HepG2 (cell line): ENCODE results near the gene ZNF443. TPM values are rescaled to one million over a fixed set of nuclear protein-coding genes. Genes with fewer than 3 reads are reported as not detected.

Source experiments
- BATF2 ChIP-seq: sonication (generic); formaldehyde crosslinking; IDR thresholded peaks from 2 replicates; pipeline ENCODE4 v1.8.0; 2022; ENCODE audit warnings: mild to moderate bottlenecking, missing genetic modification reagents, moderate library complexity
- BRCA1 ChIP-seq: sonication (generic); formaldehyde crosslinking; IDR thresholded peaks from 2 replicates; pipeline ENCODE4 v1.4.0; 2020; ENCODE audit warnings: missing genetic modification reagents
- CBX5 ChIP-seq: sonication (generic); formaldehyde crosslinking; IDR thresholded peaks from 2 replicates; pipeline ENCODE4 v1.4.0; 2020; ENCODE audit warnings: missing genetic modification reagents, borderline replicate concordance
- DR1 ChIP-seq: sonication (generic); formaldehyde crosslinking; IDR thresholded peaks from 2 replicates; pipeline ENCODE4 v1.8.0; 2021; ENCODE audit warnings: mild to moderate bottlenecking, missing genetic modification reagents, inconsistent platforms
- FOSL2 ChIP-seq: sonication (generic); formaldehyde crosslinking; IDR thresholded peaks from 2 replicates; pipeline ENCODE4 v1.4.0; 2020; ENCODE audit warnings: missing genetic modification reagents
- FOXM1 ChIP-seq: sonication (generic); formaldehyde crosslinking; IDR thresholded peaks from 2 replicates; pipeline ENCODE4 v1.5.0; 2020; ENCODE audit warnings: missing genetic modification reagents
- GMEB2 ChIP-seq: IDR thresholded peaks from 2 replicates; pipeline ENCODE4 v1.6.1; 2016; ENCODE audit warnings: missing biosample characterization, missing genetic modification reagents, low read depth
- HDAC1 ChIP-seq: sonication (generic); formaldehyde crosslinking; IDR thresholded peaks from 2 replicates; pipeline ENCODE4 v1.5.1; 2020; ENCODE audit warnings: mild to moderate bottlenecking, missing genetic modification reagents
- HNRNPUL1 ChIP-seq: fragments of 200-400 bp; formaldehyde crosslinking; IDR thresholded peaks from 2 replicates; pipeline ENCODE4 v1.6.1; 2017; ENCODE audit warnings: low read depth, mild to moderate bottlenecking, low read length, moderate library complexity
- KDM6A ChIP-seq: IDR thresholded peaks from 2 replicates; pipeline ENCODE4 v1.6.1; 2016; ENCODE audit warnings: low read depth
- NFE2L1 ChIP-seq: sonication (generic); formaldehyde crosslinking; IDR thresholded peaks from 2 replicates; pipeline ENCODE4 v1.4.0; 2020; ENCODE audit warnings: missing genetic modification reagents, mild to moderate bottlenecking, borderline replicate concordance
- NFIC ChIP-seq: IDR thresholded peaks from 2 replicates; pipeline ENCODE4 v1.6.1; 2012; ENCODE audit warnings: mild to moderate bottlenecking, low read length, inconsistent platforms
- NPAS2 ChIP-seq: sonication (generic); formaldehyde crosslinking; IDR thresholded peaks from 2 replicates; pipeline ENCODE4 v1.8.0; 2022; ENCODE audit warnings: mild to moderate bottlenecking, missing genetic modification reagents, borderline replicate concordance
- NRL ChIP-seq: sonication (generic); formaldehyde crosslinking; IDR thresholded peaks from 2 replicates; pipeline ENCODE4 v1.5.0; 2020; ENCODE audit warnings: missing genetic modification reagents, mild to moderate bottlenecking, moderate library complexity, borderline replicate concordance
- PHF20 ChIP-seq: sonication (generic); formaldehyde crosslinking; IDR thresholded peaks from 2 replicates; pipeline ENCODE4 v1.5.0; 2020; ENCODE audit warnings: mild to moderate bottlenecking, missing genetic modification reagents
- PHF21A ChIP-seq: sonication (generic); formaldehyde crosslinking; IDR thresholded peaks from 2 replicates; pipeline ENCODE4 v1.5.0; 2020; ENCODE audit warnings: mild to moderate bottlenecking, missing genetic modification reagents
- RELA ChIP-seq: sonication (generic); formaldehyde crosslinking; IDR thresholded peaks from 2 replicates; pipeline ENCODE4 v1.4.0; 2020; ENCODE audit warnings: missing genetic modification reagents
- RFX1 ChIP-seq: fragments of 450-650 bp; IDR thresholded peaks from 2 replicates; pipeline ENCODE4 v1.6.1; 2017
- SAFB2 ChIP-seq: sonication (generic); formaldehyde crosslinking; IDR thresholded peaks from 2 replicates; pipeline ENCODE4 v1.5.1; 2020; ENCODE audit warnings: missing genetic modification reagents, low read depth, mild to moderate bottlenecking, borderline replicate concordance
- SMAD3 ChIP-seq: sonication (generic); formaldehyde crosslinking; IDR thresholded peaks from 2 replicates; pipeline ENCODE4 v1.4.0; 2020; ENCODE audit warnings: missing genetic modification reagents
- TFAP4 ChIP-seq: sonication (generic); IDR thresholded peaks from 2 replicates; pipeline ENCODE4 v1.6.1; 2016; ENCODE audit warnings: low read depth, borderline replicate concordance
- TGIF2 ChIP-seq: IDR thresholded peaks from 2 replicates; pipeline ENCODE4 v1.6.1; 2016; ENCODE audit warnings: control low read depth, missing compliant biosample characterization
- U2AF2 ChIP-seq: fragments of 200-400 bp; formaldehyde crosslinking; IDR thresholded peaks from 2 replicates; pipeline ENCODE4 v1.6.1; 2017; ENCODE audit warnings: low read depth, mild to moderate bottlenecking, low read length
- ZMAT3 ChIP-seq: sonication (generic); formaldehyde crosslinking; conservative IDR thresholded peaks from 2 replicates; pipeline ENCODE4 v1.7.0; 2021; ENCODE audit warnings: missing genetic modification reagents
- ZNF382 ChIP-seq: sonication (generic); formaldehyde crosslinking; IDR thresholded peaks from 2 replicates; pipeline ENCODE4 v1.5.0; 2020; ENCODE audit warnings: missing genetic modification reagents, mild to moderate bottlenecking, borderline replicate concordance
- ZNF672 ChIP-seq: sonication (generic); formaldehyde crosslinking; IDR thresholded peaks from 2 replicates; pipeline ENCODE4 v1.8.1; 2022; ENCODE audit warnings: missing genetic modification reagents
- ZNF788 ChIP-seq: sonication (generic); formaldehyde crosslinking; IDR thresholded peaks from 2 replicates; pipeline ENCODE4 v1.5.0; 2020; ENCODE audit warnings: mild to moderate bottlenecking, missing genetic modification reagents, borderline replicate concordance
- ZNF891 ChIP-seq: sonication (generic); formaldehyde crosslinking; IDR thresholded peaks from 2 replicates; pipeline ENCODE4 v1.5.0; 2020; ENCODE audit warnings: mild to moderate bottlenecking, missing genetic modification reagents
- polyA plus RNA-seq, 8 experiments: library from polyadenylated mRNA; depleted of rRNA in 3 of 8; stranded (reverse) in 7 of 8; unstranded in 1 of 8; fragments of >200 nt; fragmentation: Illumina TruSeq in 4 of 8; extraction: Trizol in 4 of 8; gene quantifications; 2 replicates each; pipeline versions ENCODE4 v1.2.1 to v1.2.3, GENCODE V29; 2011 to 2016; ENCODE audit warnings: low read depth in 4 of 8, missing spikeins in 1 of 8, mixed read lengths in 1 of 8; ENCODE audit not compliant: insufficient read depth in 1 of 8
- total RNA-seq, 5 experiments: library from RNA; depleted of rRNA; stranded (reverse); fragments of >200 nt; fragmentation: Illumina TruSeq; extraction: Trizol; gene quantifications; 2 replicates each; pipeline ENCODE4 v1.2.3, GENCODE V29; 2016; ENCODE audit warnings: low read depth in 1 of 5
- TF ChIP-seq, protein P1 (sequence below): sonication (generic); formaldehyde crosslinking; IDR thresholded peaks from 2 replicates; pipeline ENCODE4 v1.4.0; 2020; ENCODE audit warnings: low read depth, mild to moderate bottlenecking, missing genetic modification reagents

ZNF443 gene
- total and polyA plus RNA-seq, 2 of the 13 experiments (the other 11 are each of a cell fraction or from before 2014, with no cell fraction given) = 3.6 to 19.0 TPM

GRCh38 chr19:12440541-12441316, at the start of gene ZNF443 (continued):
- no peak for TF ChIP-seq ZNF382 (CRISPR knock-in tag)
- TF ChIP-seq SMAD3 (CRISPR knock-in tag) = no peak
- no peak for TF ChIP-seq GMEB2 (CRISPR knock-in tag)
- TF ChIP-seq ZMAT3 (CRISPR knock-in tag) = 0 out of 2 replicates have a peak, but pooled peaks have one; percentile 17
- no peak for TF ChIP-seq BRCA1 (CRISPR knock-in tag)
- TF ChIP-seq ZNF788 = peak; percentile 72; the same call in 1 of the 2 replicates
- no peak; the same call in 1 of the 2 replicates for TF ChIP-seq PHF20 (CRISPR knock-in tag)
- no peak for TF ChIP-seq ZNF672 (CRISPR knock-in tag)
- TF ChIP-seq RFX1 = no peak
- TF ChIP-seq ZNF891 (CRISPR knock-in tag) = no peak
- TF ChIP-seq DR1 (CRISPR knock-in tag) = peak; percentile 32; the same call in 1 of the 2 replicates
- TF ChIP-seq BATF2 (CRISPR knock-in tag) = no peak
- TF ChIP-seq NRL (CRISPR knock-in tag) = no peak
- TF ChIP-seq, protein P1, sequence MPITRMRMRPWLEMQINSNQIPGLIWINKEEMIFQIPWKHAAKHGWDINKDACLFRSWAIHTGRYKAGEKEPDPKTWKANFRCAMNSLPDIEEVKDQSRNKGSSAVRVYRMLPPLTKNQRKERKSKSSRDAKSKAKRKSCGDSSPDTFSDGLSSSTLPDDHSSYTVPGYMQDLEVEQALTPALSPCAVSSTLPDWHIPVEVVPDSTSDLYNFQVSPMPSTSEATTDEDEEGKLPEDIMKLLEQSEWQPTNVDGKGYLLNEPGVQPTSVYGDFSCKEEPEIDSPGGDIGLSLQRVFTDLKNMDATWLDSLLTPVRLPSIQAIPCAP = no peak
- no peak for TF ChIP-seq RELA (CRISPR knock-in tag)
- TF ChIP-seq NPAS2 (CRISPR knock-in tag) = no peak
- TF ChIP-seq TGIF2 (CRISPR knock-in tag) = no peak
- TF ChIP-seq NFE2L1 (CRISPR knock-in tag) = no peak
- no peak for TF ChIP-seq KDM6A
- no peak for TF ChIP-seq HNRNPUL1
- TF ChIP-seq PHF21A (CRISPR knock-in tag) = peak; percentile 69
- peak; percentile 64; the same call in 1 of the 2 replicates for TF ChIP-seq HDAC1 (CRISPR knock-in tag)
- no peak for TF ChIP-seq FOXM1
- no peak for TF ChIP-seq U2AF2
- no peak; the same call in 1 of the 2 replicates for TF ChIP-seq CBX5 (CRISPR knock-in tag)
- 0 out of 2 replicates have a peak, but pooled peaks have one; percentile 20 for TF ChIP-seq FOSL2
- TF ChIP-seq NFIC = no peak
- TF ChIP-seq SAFB2 (CRISPR knock-in tag) = peak; percentile 69; the same call in 1 of the 2 replicates
- TF ChIP-seq TFAP4 = peak; percentile 87; the same call in 1 of the 2 replicates
